ENCODE data around the gene PUS7. TPM values are rescaled to one million over a fixed set of nuclear protein-coding genes. Genes with fewer than 3 reads are reported as not detected.

Gene PUS7, protein sequence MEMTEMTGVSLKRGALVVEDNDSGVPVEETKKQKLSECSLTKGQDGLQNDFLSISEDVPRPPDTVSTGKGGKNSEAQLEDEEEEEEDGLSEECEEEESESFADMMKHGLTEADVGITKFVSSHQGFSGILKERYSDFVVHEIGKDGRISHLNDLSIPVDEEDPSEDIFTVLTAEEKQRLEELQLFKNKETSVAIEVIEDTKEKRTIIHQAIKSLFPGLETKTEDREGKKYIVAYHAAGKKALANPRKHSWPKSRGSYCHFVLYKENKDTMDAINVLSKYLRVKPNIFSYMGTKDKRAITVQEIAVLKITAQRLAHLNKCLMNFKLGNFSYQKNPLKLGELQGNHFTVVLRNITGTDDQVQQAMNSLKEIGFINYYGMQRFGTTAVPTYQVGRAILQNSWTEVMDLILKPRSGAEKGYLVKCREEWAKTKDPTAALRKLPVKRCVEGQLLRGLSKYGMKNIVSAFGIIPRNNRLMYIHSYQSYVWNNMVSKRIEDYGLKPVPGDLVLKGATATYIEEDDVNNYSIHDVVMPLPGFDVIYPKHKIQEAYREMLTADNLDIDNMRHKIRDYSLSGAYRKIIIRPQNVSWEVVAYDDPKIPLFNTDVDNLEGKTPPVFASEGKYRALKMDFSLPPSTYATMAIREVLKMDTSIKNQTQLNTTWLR
- 10 to 100 TPM; 14.3 to 14.6 TPM for total RNA-seq

DNA sequence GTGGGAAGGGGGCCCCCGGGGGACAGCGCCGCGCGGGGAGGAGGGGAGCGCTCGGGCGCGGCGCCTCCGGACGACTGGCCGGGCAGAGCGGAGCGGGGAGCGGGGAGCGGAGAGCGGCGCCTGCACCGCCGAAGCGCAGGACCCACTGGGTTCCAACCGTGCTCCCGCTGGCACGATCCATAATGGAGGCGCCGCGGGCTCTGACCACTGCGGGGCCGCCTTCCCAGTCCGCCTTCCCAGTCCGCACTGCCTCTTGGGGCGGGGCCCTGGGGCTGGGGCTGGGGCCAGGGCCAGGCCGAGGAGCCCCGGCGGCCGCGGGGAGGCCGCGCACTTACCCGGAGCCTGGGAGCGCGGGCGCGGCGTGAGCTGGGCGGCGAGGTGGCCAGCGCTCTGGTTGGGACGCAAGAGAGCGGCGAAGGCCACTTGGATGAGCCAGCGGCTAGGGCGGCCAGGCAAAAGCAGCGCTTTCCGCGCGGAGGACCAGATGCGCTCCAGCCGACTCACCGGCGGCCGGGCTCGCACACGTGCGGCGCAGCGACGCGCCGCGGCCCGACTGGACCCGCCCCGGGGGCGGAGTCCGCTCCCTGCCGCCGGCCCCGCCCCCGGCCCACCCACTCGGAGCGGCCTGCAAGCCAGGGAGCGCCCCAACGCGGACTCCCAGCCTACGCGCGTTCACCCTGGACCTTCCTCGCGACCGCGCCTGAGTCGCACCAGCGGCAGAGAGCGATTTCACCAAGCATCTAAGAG, at the start of gene PUS7:
Gene PUS7, minus strand, starts transcription at position 555 of the 747 bp plus-strand sequence. CDS start 13,759 bp downstream, outside the sequence.
- H3K9me3 Mint-ChIP-seq, result no peaks in the 10 kb centered on the region
- CTCF ChIA-PET, result interaction anchor here (0.7 to 1.5 kb wide), 2 partner anchors 10 to 34 kb away, joined by 3 to 4 read pairs; partner anchors contain the start of gene RINT1
- peaks cover 19% of the 10 kb centered on the region for H3K4me1 Mint-ChIP-seq (ENCODE audit: low read depth)
- intact Hi-C loops (cut with micrococcal nuclease), result loop anchor here (1.0 to 2.0 kb wide), 3 partner anchors 10 to 577 kb away; partner anchors contain the start of gene RINT1
- DNase-seq, result peak; percentile 82
- peaks cover 7% of the 10 kb centered on the region for H3K36me3 Mint-ChIP-seq (ENCODE audit: low read depth)
- H3K4me3 Mint-ChIP-seq, result peak within 1 kb of the TSS; percentile 96
- H3K27ac Mint-ChIP-seq, result peak within 1 kb of the TSS; percentile 81
- H3K27me3 Mint-ChIP-seq (ENCODE audit: low read depth), result no peaks in the 10 kb centered on the region

DNA sequence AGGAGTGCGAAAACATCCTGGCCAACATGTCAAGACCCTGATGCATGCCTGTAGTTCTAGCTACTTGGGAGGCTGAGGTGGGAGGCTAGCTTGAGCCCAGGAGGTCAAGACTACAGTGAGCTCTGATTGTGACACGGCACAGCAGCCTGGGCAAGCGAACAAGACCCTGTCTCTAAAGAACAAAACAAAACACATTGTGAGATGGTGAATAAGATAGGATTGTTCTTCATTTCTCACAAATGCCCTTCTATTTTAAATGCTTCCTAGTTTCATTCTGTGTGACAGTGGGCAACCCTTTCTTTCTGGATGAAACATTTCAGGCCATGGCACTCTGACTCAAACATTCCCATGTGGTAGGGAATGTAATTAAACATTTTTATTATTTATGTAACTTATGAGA, 45.8 kb upstream of the PUS7 start:
- H3K27ac Mint-ChIP-seq, result no peak overlapping the region

DNA sequence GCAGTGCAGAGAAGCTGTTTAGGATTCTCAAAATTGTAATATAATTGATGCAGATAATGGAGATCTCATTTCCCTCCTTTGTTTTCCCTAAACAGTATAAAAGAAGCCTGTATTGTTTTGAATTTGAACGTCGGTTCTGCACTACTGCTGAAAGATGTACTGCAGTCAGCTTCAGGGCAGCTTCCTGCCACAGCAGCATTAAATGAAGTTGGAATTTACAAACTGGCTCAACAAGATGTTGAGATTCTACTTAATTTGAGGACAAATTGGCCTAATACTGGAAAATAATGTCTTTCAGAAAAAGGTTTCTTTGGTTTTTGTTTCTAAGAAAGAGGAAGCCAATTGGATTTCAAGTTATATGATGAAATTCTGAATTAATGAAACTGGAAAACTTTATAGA, 45.0 kb upstream of the PUS7 start:
- CTCF ChIA-PET, result interaction anchor here (0.6 to 1.0 kb wide), 5 partner anchors 19 to 667 kb away, joined by 3 to 6 read pairs (median 5); no protein-coding TSS in a partner anchor
- DNase-seq, result no peak
- intact Hi-C loops (cut with micrococcal nuclease), result no loop called here
- H3K36me3 Mint-ChIP-seq (ENCODE audit: low read depth), result peaks cover 6% of the 10 kb centered on the region
- H3K4me1 Mint-ChIP-seq (ENCODE audit: low read depth), result no peaks in the 10 kb centered on the region
- no peaks in the 10 kb centered on the region for H3K27me3 Mint-ChIP-seq (ENCODE audit: low read depth)
- no peak overlapping the region for H3K4me3 Mint-ChIP-seq
- H3K9me3 Mint-ChIP-seq, result peaks cover 1% of the 10 kb centered on the region
- H3K27ac Mint-ChIP-seq, result no peak overlapping the region

More for the DNA sequence above, 45.8 kb upstream of the PUS7 start:
- no peak for DNase-seq
- Mint-ChIP-seq H3K36me3 (ENCODE audit: low read depth) (peaks cover 6% of the 10 kb centered on the region), H3K4me1 (ENCODE audit: low read depth) (no peaks in the 10 kb centered on the region), H3K27me3 (ENCODE audit: low read depth) (no peaks in the 10 kb centered on the region), H3K4me3 (no peak overlapping the region), H3K9me3 (peaks cover 1% of the 10 kb centered on the region)
- intact Hi-C loops (cut with micrococcal nuclease), result no loop called here
- CTCF ChIA-PET, result interaction anchor here (1.1 to 1.3 kb wide), 2 partner anchors 14 to 22 kb away, joined by 3 to 6 read pairs; partner anchors contain the start of gene EFCAB10

DNA sequence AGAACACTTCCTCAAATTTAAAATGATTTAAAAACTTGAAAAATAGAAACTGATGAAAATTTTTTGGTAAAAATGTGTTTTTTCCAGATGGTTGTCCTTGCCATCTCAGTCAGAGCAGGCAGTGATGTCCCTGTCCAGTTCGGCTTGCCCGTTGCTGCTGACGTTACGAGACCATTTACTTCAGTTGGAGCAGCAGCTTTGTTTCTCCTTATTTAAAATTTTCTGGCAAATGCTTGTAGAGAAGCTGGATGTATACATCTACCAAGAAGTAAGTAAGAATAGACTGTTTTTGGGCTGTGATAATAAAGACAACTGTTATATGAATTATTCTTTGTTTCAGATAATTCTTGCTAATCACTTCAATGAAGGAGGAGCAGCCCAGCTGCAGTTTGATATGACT, 43.1 kb upstream of the PUS7 start:
- H3K4me3 Mint-ChIP-seq, result no peak overlapping the region
- no peak overlapping the region for H3K27ac Mint-ChIP-seq
- DNase-seq, result no peak
- H3K36me3 Mint-ChIP-seq (ENCODE audit: low read depth), result peaks cover 8% of the 10 kb centered on the region
- CTCF ChIA-PET, result no interaction called here
- H3K4me1 Mint-ChIP-seq (ENCODE audit: low read depth), result no peaks in the 10 kb centered on the region
- no peaks in the 10 kb centered on the region for H3K27me3 Mint-ChIP-seq (ENCODE audit: low read depth)
- peaks cover 1% of the 10 kb centered on the region for H3K9me3 Mint-ChIP-seq
- intact Hi-C loops (cut with micrococcal nuclease), result no loop called here

DNA sequence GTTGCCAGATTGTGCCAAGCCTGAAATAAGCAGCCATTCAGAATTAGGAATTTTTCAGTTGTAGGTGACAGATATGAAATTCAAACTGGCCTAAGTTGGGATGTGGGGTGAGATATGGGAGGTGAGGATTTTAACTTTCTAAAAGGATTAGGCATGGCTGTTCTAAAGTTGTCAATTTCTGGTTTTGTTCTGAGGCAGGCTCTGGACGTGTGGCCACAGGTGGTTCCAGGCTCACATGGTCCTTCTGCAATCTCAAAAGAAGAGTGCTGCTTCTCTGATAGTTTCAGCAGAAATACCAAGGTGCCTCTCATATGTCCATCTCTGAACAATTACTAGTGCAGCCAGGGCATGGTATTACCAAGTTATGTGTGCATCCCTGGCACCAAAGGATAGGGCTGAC, 37.9 kb upstream of the PUS7 start:
- H3K4me3 Mint-ChIP-seq, result no peak overlapping the region
- H3K9me3 Mint-ChIP-seq, result no peaks in the 10 kb centered on the region
- DNase-seq, result no peak
- intact Hi-C loops (cut with micrococcal nuclease), result no loop called here
- H3K36me3 Mint-ChIP-seq (ENCODE audit: low read depth), result peaks cover 13% of the 10 kb centered on the region
- no peaks in the 10 kb centered on the region for H3K27me3 Mint-ChIP-seq (ENCODE audit: low read depth)
- H3K4me1 Mint-ChIP-seq (ENCODE audit: low read depth), result no peaks in the 10 kb centered on the region
- H3K27ac Mint-ChIP-seq, result no peak overlapping the region
- CTCF ChIA-PET, result no interaction called here

DNA sequence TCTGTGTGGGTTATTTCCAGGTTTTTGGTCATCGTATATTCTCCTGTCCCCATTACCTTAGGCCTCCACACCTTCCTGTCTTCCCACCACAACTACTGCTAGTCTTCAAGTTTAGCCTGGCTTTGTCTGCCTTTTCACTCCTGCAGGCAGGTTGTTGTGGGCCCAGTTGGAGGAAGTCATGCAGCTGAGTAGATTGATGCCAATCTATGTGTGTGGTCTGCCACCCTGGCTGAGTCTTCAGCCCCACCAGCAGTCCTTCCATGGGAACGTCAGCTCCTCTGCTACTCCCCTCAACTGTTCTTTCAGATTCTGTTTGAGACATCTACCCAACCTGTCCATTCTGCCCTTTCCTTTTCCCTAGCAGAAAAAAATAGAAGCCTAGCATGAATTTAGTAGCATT, 16.3 kb upstream of the PUS7 start:
- peaks cover 23% of the 10 kb centered on the region for H3K36me3 Mint-ChIP-seq (ENCODE audit: low read depth)
- DNase-seq, result no peak

DNA sequence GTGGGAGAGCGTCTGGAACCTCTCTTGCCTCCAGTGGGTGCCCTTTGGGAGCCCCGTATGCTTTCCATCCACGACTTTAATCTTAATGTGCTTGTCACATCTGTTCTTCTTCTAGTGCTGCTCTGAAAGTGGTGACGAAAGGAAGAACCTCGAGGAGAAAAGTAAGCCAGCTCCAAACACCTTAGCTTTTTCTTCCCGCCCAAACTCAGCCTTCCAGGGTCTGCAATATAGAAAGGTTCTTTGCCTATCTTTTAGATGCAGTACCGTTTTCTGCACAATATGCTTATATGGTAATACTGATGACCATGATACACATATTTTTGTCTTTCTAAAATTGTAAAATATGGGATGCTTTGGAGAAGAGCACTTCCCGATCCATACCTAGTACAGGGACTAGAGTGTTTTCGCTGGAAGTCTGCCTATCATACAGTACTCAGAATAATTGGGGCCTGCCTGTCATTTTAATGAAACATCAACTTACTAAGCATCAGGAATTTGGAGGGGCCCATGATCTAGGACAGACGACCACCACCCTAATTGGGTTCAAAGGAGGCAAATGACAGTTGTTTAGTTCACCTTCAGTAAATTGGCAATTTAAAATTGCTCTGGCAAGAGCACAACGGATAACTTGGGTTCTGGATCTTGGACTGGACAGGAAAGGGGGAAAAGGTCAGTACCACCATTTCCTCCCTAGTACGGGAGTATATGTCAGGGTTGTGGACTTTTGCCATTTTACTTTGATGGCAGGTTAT, 10.8 kb upstream of the PUS7 start:
- H3K4me3 Mint-ChIP-seq, result peak overlapping the region; percentile 83
- H3K27ac Mint-ChIP-seq, result peak overlapping the region; percentile 84
- CTCF ChIA-PET, result interaction anchor here (1.0 to 1.9 kb wide), 2 partner anchors 10 to 13 kb away, joined by 4 to 7 read pairs; no protein-coding TSS in a partner anchor
- no peaks in the 10 kb centered on the region for H3K9me3 Mint-ChIP-seq
- peaks cover 23% of the 10 kb centered on the region for H3K4me1 Mint-ChIP-seq (ENCODE audit: low read depth)
- intact Hi-C loops (cut with micrococcal nuclease), result loop anchor here (1.0 to 5.0 kb wide), 13 partner anchors 11 to 1326 kb away; partner anchors contain the start of genes NAMPT, PUS7 and SRPK2
- H3K36me3 Mint-ChIP-seq (ENCODE audit: low read depth), result peaks cover 3% of the 10 kb centered on the region
- no peaks in the 10 kb centered on the region for H3K27me3 Mint-ChIP-seq (ENCODE audit: low read depth)
- no peak for DNase-seq

More for the DNA sequence above, 16.3 kb upstream of the PUS7 start:
- Mint-ChIP-seq H3K27me3 (ENCODE audit: low read depth) (no peaks in the 10 kb centered on the region), H3K27ac (no peak overlapping the region), H3K9me3 (no peaks in the 10 kb centered on the region), H3K4me1 (ENCODE audit: low read depth) (peaks cover 12% of the 10 kb centered on the region), H3K4me3 (no peak overlapping the region)
- CTCF ChIA-PET, result interaction anchor here (0.5 kb wide), 1 partner anchor 588 kb away, joined by 4 read pairs; no protein-coding TSS in a partner anchor
- intact Hi-C loops (cut with micrococcal nuclease), result no loop called here

DNA sequence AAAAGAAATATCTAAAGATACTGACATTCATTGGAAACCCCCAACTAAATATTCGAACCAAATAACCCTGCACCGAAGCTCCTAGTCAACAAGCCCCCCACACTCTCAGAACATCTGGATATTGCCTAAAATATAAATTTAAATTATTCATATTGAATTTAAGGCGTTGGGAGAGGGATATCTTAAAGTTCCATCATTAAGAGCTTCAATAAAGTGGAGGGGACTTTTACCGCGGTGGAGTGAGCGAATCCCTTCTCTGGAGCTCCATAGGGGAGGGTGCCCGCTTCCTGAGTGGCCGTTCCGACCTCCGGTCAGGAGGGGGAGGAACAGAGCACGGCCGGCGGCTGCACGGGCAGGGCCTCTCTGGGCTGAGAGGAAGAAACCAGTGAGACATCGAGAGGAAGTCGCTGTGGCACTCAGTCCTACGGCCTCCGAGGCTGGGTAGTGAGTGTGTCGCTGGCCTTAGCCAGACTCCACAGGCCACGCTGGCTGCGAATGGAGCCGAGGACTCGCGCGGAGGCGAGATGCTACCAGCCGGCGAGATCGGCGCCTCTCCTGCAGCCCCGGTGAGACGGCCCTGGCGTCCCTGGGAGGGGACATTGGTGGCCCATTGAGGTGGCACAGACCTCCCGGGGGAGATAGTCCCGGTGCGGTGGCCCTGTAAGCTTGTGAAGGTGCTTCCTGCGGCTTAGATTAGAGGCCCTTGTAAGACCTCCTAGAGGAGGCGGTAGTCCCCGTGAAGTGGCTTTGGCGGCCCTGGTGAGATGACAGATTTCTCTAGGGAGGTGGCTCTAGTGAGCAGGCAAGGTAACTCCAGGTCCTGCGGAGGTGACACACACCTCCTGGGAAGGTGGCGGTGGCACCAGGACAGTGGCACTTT, 10.0 kb upstream of the PUS7 start, which contains the start of gene RINT1:
Gene RINT1, plus strand, starts transcription at position 410 of the 880 bp plus-strand sequence. Its CDS starts 115 bp downstream, at position 525.
- Mint-ChIP-seq H3K27me3 (ENCODE audit: low read depth) (no peaks in the 10 kb centered on the region), H3K9me3 (no peaks in the 10 kb centered on the region), H3K36me3 (ENCODE audit: low read depth) (peaks cover 3% of the 10 kb centered on the region), H3K4me1 (ENCODE audit: low read depth) (peaks cover 23% of the 10 kb centered on the region), H3K4me3 (peak within 1 kb of the TSS; percentile 83), H3K27ac (peak within 1 kb of the TSS; percentile 85)
- intact Hi-C loops (cut with micrococcal nuclease), result loop anchor here (1.0 to 5.0 kb wide), 13 partner anchors 10 to 1325 kb away; partner anchors contain the start of genes NAMPT, PUS7 and SRPK2
- CTCF ChIA-PET, result interaction anchor here (0.7 to 1.9 kb wide), 14 partner anchors 11 to 551 kb away, joined by 3 to 19 read pairs (median 3); partner anchors contain the start of gene EFCAB10
- DNase-seq, result peak; percentile 95

DNA sequence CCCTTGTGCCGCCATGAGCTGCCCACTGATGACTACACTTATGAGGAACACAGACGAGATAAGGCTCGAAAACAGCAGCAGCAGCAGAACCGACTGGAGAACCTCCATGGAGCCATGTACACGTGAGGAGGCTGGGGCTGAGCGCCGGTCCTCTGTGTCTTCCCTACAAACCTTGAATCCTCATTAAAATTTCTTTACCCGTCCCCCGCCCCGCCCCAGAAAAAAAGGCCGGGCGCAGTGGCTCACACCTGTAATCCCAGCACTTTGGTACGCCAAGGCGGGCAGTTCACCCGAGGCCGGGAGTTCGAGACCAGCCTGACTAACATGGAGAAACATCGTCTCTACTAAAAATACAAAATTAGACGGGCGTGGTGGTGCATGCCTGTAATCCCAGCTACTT, 8.5 kb upstream of the PUS7 start:
- DNase-seq, result no peak
- intact Hi-C loops (cut with micrococcal nuclease), result loop anchor here (5.0 kb wide), 6 partner anchors 143 to 608 kb away; partner anchors contain the start of gene SRPK2
- Mint-ChIP-seq H3K27ac (no peak overlapping the region), H3K36me3 (ENCODE audit: low read depth) (peaks cover 2% of the 10 kb centered on the region), H3K4me1 (ENCODE audit: low read depth) (peaks cover 22% of the 10 kb centered on the region), H3K4me3 (peak overlapping the region; percentile 19), H3K27me3 (ENCODE audit: low read depth) (no peaks in the 10 kb centered on the region), H3K9me3 (no peaks in the 10 kb centered on the region)
- CTCF ChIA-PET, result interaction anchor here (1.6 kb wide), 1 partner anchor 17 kb away, joined by 19 read pairs; no protein-coding TSS in a partner anchor

DNA sequence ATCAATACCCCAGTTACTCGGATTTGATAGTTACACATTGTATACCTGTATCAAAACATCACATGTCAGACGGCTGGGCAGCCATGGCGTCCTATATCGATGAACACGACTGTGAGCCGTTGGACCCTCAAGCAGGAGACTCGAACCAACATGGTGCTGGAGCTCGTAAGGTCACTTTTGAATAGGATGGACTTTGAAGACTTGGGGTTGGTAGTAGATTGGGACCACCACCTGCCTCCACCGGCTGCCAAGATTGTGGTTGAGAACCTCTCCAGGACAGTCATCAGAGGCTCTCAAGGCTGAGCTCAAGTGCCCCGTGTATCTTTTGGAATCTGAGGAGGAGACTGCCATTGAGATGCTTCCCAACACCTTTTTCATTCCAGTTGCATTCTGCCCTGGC, 8.1 kb upstream of the PUS7 start:
- peaks cover 20% of the 10 kb centered on the region for H3K4me1 Mint-ChIP-seq (ENCODE audit: low read depth)
- intact Hi-C loops (cut with micrococcal nuclease), result loop anchor here (5.0 kb wide), 6 partner anchors 143 to 608 kb away; partner anchors contain the start of gene SRPK2
- CTCF ChIA-PET, result no interaction called here
- DNase-seq, result no peak
- H3K27ac Mint-ChIP-seq, result no peak overlapping the region
- peaks cover 2% of the 10 kb centered on the region for H3K36me3 Mint-ChIP-seq (ENCODE audit: low read depth)
- H3K27me3 Mint-ChIP-seq (ENCODE audit: low read depth), result no peaks in the 10 kb centered on the region
- H3K9me3 Mint-ChIP-seq, result no peaks in the 10 kb centered on the region
- H3K4me3 Mint-ChIP-seq, result peak overlapping the region; percentile 19
